Stimulated activated CD4-positive, alpha-beta T cell treated with anti-CD3 and anti-CD28 coated beads, Interleukin-1b, Interleukin-23, amount 100 ng/mL, for 1 hour (primary cell): ENCODE results near the gene AZIN2.

Experiments used
- DNase-seq, 2 donors: peaks; one replicate each; pipeline ENCODE4 v3.0.0-alpha.2; 2020; ENCODE audit warnings: low read depth in 2 of 2

The AZIN2 gene

GRCh38 chr1:33152685-33153432 is 71.9 kb downstream of the AZIN2 start:
- DNase-seq = no peak

DNA sequence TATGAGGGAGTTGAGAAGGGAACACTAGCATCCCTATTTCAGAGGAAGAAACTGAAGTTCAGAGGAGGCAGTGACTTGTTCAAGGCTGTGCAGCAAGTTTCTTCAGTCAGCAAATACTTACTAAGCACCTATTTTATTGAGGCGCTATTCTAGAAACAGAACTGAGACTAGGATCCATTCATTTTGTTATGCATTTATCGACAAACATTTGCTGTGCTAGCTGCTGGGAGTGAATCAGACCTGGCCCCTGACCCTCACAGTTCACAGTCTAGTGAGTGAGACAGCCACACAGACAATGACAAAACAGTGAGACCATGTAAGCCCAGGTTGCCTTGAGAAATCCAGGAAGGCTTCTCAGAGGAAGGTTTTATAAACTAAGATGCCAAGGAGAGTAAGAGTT is 72.7 kb downstream of the AZIN2 start:
- no peak for DNase-seq

DNA sequence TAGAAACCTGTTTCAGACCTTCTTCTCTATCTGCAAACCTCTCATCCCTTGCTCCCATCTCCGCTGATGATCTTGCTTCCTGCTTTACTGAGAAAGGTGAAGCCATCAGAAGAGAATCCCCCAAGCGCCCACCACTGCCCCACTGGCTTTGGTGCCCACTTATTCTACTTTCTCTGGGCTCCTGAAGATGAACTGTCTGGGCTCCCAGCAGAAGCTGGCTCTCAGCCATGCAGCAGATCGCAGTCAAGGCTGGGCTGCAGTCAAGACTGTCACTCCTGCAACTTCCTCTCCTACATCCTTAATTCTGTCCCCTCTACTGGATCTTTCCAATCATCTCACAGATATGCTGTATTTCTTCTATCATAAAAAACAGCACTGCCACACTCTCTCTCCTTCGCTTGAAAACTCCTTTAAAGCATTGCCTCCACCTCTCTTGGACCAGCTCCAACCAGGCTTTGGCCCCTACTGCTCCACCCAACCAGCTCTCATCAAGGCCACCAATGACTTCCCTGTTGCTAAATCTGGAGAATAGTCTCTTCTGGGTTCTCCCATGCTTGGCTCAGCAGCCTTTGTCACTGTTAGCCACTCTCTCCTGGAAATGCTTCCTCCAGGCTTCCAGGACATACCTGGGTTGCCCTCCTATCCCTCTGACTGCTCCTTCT is 75.1 kb downstream of the AZIN2 start:
- DNase-seq = no peak

DNA sequence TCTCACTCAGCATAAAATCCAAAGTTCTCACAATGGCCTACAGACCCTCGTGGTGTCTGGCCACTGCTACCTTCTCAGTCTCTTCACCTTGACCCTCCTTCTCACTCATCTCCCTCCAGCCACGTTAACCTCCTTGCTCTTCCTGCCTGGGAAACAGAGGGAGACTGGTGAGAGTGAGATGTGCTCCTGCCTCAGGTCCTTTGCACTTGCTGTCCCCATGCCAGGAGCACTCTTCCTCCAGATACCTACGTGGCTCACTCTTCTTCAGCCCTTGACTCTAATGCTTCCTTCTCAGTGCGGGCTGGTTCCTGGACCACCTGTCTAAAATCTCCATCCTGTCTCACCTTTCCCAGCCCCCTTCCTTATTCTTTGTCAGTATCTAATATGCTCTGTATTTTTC is 76.2 kb downstream of the AZIN2 start:
- DNase-seq = no peak

DNA sequence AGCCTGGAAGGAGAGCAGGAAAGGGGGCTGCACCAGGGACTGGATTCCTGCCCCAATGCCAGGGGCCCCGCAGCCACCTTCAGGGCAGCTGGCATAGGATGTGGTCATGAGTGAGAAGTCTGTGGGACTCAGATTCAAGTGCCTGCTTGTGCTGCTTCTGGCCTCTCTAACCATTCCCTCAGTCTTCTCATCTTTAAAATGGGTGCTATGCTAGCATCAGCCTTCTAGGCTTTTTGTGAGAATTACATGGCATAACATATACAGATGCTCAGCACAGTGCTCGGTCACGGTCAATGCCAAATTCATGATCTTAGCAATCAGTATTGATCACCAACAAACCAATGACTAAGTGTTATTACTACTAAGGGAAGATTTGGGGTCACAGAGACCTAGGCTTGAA is 77.4 kb downstream of the AZIN2 start:
- no peak for DNase-seq

DNA sequence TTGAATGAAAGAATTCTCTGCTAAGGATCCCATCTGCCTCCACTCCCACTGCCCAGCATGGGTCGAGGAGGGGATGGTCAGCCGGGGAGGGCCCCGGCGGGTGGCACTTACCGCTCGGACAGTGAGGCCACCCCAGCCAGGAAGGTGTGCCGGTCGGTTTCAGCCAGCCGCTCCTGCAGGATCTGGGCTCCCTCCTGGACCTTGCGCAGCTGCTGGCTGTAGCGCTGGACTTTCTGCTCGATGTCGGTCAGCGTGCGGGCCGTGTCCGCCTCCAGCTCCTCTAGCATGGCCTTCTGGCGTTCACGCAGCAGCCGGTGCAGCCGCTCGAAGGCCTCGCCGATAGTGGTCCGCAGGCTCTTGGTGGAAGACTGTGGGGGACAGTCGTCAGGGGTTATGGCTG is 78.6 kb downstream of the AZIN2 start:
- DNase-seq = no peak

GRCh38 chr1:33161061-33161681 is 80.2 kb downstream of the AZIN2 start:
- no peak for DNase-seq

DNA sequence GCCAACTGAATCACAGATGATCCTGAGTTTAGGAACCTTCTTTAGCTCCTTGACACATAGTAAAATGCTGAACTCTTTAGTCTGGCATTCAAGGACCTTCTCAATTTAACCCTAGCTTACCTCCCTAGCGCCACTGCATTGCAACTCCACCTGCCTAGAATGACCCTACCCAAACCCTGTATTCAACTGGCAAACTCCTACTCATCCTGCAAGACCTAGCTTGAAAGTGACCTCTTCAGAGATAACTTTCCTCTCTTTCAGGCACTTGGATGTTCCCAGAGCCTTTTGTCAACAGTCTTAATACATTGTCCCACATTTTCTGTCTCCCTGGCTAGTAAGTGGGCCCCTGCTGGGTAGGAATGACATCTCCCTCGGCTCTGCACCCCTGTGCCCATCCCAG is 81.2 kb downstream of the AZIN2 start:
- no peak for DNase-seq

- no peak for DNase-seq
These were observed 82.9 kb downstream of the AZIN2 start for GRCh38 chr1:33163621-33164519.

GRCh38 chr1:33165209-33165608 is 84.3 kb downstream of the AZIN2 start:
- no peak for DNase-seq

- DNase-seq = no peak
These were observed 84.9 kb downstream of the AZIN2 start for GRCh38 chr1:33165809-33166208.

DNA sequence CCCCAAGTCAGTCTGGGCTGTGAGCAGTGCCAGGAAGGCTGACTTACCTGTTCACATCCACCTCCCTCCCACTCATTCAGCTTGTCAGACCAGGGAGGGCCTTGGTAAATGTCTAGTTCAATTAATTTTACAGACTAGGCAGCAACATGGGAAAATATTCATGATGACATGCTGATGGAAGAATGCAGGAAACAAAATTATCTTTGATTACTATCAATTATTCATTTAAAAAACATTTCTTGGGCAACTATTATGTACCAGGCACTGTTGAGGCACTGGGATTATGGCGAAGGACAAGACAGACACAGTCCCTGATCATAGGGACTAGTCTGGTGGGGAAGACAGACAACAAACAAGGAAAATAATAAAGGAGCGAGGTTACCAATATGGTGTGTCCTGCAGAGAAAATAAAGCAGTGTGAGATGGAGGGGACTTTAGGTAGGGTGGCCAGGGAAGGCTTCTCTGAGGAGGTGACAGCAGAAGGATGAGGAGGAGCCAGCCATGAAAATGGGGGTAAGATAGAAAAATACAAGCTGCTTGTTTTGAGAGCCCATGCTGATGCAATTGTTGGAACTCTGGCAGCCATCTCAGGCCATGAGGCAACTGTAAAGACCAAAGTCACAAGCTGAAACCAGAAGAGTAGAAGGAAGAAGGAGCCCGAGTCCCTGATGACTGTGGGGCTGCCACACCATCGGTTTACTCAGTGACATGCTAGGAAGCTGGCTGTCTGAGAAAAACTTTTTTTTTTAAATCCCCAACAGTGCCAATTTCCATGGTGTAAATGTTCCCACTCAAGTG is 86.9 kb downstream of the AZIN2 start:
- no peak for DNase-seq

DNA sequence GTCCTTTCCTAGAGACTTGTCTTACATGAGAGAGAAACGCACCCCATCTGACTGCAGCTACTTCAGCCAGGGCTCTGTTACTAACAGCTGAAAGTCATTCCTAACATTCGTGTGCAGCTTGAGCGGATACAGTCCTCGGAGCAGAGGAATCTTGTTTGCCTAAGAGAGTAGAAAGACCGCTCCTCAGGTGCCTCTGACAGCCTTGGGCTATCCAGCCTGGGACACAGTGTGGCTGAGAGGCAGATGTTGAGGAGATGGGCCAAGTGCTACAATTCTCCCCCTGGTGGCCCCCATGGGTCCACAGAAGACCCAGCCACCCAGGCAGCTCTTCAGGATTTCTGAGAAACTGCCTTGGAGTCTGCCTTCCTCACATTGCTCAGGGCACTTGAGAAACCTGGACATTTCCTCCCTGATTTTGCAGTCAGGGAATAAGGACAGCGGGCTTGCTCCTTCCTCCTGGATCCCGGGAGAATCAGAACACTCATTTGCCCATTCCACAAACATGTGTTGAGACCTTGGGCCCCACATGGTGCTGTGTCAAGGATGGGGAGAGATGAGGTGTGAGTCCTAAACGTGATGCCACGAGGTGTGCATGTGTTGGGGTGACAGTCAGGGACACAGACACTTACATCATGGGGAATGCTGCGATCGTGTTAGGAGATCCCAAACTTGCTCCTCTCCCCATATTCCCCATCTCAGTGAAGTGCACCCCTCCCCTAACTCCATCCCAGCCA is 87.8 kb downstream of the AZIN2 start:
- no peak for DNase-seq

- no peak for DNase-seq
These were observed 88.5 kb downstream of the AZIN2 start for GRCh38 chr1:33169290-33170055.
